PFSK-1 (cell line): Measurements from ENCODE around the gene WNK1.

Source experiments
- FOXP2 ChIP-seq: optimal IDR thresholded peaks from 2 replicates; pipeline ENCODE3; 2011; ENCODE audit warnings: borderline replicate concordance, control low read depth, inconsistent platforms; ENCODE audit not compliant: insufficient read depth; ENCODE audit errors: extremely low read length, extremely low read depth
- POLR2AphosphoS5 ChIP-seq: IDR thresholded peaks from 2 replicates; pipeline ENCODE4 v1.6.1; 2012; ENCODE audit warnings: low read depth, mild to moderate bottlenecking, control low read depth, low read length, moderate library complexity
- SIN3A ChIP-seq: IDR thresholded peaks from 2 replicates; pipeline ENCODE4 v1.6.1; 2012; ENCODE audit warnings: mild to moderate bottlenecking, low read length, moderate library complexity, borderline replicate concordance; ENCODE audit not compliant: insufficient read depth
- TAF1 ChIP-seq: IDR thresholded peaks from 2 replicates; pipeline ENCODE4 v1.6.1; 2012; ENCODE audit warnings: low read length, control low read depth, borderline replicate concordance; ENCODE audit not compliant: insufficient read depth
- TF ChIP-seq, protein P1 (sequence below), 2 experiments: IDR thresholded peaks; 2 replicates each; pipeline versions ENCODE4 v1.6.1 to v1.8.0; 2011 to 2012; ENCODE audit warnings: low read depth in 2 of 2, low read length in 2 of 2, control low read depth in 1 of 2, inconsistent platforms in 1 of 2, mild to moderate bottlenecking in 1 of 2, moderate library complexity in 1 of 2; ENCODE audit not compliant: insufficient read depth in 1 of 2

DNA sequence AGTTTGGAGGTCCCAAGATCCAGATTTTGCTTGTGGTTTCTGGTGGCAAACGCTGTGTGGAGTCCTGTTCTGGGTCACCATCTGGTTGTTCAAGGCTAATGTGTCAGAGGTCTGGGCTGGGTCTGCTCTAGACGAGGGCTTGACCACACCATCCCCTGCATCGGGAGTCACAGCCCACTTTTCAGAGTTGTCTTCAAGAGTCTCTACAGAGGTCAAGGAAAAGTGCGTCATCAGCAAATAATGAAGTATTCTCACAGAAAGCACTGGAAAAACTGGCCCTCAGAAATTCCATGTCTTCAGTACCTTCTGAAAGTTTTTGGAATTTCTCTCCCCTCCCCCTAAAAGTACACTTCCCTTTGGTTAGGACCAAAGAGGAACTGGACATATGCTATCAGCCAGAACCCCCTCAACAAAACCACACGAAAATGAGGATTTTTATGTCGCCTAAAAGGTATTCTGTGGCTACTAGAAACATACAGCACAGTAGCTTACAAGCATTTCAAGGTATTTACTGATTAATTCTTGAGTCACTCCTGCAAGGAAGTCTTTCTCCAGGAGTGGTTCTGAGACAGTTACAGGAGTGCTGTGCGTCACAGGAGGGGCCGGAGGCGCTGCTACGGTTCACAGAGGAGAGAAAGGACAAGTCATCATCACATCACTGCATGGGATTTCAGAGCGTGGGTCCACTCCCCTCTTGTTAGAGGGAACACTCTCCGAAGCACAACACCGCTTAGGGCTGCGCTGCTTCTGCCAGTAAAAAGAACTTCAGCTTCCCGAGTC, 161.7 kb downstream of the WNK1 start:
- TF ChIP-seq POLR2AphosphoS5 (no peak), TAF1 (no peak), SIN3A (no peak), FOXP2 (no peak)
- TF ChIP-seq, protein P1, sequence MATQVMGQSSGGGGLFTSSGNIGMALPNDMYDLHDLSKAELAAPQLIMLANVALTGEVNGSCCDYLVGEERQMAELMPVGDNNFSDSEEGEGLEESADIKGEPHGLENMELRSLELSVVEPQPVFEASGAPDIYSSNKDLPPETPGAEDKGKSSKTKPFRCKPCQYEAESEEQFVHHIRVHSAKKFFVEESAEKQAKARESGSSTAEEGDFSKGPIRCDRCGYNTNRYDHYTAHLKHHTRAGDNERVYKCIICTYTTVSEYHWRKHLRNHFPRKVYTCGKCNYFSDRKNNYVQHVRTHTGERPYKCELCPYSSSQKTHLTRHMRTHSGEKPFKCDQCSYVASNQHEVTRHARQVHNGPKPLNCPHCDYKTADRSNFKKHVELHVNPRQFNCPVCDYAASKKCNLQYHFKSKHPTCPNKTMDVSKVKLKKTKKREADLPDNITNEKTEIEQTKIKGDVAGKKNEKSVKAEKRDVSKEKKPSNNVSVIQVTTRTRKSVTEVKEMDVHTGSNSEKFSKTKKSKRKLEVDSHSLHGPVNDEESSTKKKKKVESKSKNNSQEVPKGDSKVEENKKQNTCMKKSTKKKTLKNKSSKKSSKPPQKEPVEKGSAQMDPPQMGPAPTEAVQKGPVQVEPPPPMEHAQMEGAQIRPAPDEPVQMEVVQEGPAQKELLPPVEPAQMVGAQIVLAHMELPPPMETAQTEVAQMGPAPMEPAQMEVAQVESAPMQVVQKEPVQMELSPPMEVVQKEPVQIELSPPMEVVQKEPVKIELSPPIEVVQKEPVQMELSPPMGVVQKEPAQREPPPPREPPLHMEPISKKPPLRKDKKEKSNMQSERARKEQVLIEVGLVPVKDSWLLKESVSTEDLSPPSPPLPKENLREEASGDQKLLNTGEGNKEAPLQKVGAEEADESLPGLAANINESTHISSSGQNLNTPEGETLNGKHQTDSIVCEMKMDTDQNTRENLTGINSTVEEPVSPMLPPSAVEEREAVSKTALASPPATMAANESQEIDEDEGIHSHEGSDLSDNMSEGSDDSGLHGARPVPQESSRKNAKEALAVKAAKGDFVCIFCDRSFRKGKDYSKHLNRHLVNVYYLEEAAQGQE (IDR thresholded peaks at IDR 0.05; ENCODE audit: insufficient read depth in 1 of 2, low read depth in 2 of 2, low read length in 2 of 2) = no peak
